Retinal pigment epithelial cell (primary cell): ENCODE measurements around the gene GARIN5A.

Experiments
- DNase-seq: peaks from one replicate; pipeline ENCODE4 v3.0.0-alpha.2; 2010; ENCODE audit warnings: low read depth
- H3K4me3 ChIP-seq: 2 replicates; pipeline ENCODE4 v1.5.1; 2011; ENCODE audit warnings: mild to moderate bottlenecking, low read length, control low read depth, moderate library complexity
- TF ChIP-seq, protein P1 (sequence below): conservative IDR thresholded peaks from 2 replicates; pipeline ENCODE4 v1.5.1; 2011; ENCODE audit warnings: low read depth, low read length, control low read depth, inconsistent platforms

Gene GARIN5A

DNA sequence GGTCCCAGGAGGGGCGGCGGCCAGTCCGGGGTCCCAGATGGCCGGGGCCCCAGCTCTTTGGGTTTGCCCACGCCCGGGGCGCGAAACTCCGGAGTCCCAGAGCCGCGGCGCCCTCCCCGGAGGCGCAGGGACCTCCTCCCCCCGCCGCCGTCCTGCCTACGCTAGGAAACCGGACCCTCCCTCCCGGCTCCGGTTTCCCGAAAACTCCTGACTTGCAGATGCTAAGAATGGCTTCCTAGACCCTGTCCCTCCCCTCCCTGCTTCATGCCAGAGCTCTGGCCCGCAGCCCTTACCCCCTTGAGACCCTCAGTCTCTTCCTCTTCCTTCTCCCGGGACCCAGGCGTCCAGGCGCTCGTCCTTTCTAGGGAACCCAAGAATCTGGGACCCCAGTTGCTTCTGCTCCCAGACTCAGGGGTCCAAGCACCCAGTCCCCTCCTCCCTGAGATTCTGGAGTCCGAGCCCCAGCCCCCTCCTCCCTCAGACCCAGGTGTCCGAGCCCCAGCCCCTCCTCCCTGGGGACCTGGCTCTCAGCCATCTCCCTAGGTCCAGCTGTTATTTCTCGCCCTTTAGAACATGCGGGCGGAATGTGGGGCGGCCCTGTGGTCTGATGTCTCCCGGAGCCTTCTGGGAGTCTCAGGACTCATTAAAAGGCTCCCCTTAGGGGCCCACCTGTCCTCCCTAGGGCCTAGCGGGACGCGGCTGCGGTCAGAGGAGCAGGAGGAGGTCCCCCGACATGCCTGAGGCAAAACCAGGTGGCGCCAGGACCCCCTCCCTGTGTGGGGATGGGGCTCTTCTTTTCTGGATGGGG is 44.2 kb downstream of the GARIN5A start, which contains the start of gene MYBPC2:
MYBPC2 (plus strand) TSS at position 672 of the 808 bp plus-strand sequence; CDS start at position 734, 62 bp downstream.
- no peak for DNase-seq
- peak within 1 kb of the TSS; percentile 71 for H3K4me3 ChIP-seq
- TF ChIP-seq, protein P1, sequence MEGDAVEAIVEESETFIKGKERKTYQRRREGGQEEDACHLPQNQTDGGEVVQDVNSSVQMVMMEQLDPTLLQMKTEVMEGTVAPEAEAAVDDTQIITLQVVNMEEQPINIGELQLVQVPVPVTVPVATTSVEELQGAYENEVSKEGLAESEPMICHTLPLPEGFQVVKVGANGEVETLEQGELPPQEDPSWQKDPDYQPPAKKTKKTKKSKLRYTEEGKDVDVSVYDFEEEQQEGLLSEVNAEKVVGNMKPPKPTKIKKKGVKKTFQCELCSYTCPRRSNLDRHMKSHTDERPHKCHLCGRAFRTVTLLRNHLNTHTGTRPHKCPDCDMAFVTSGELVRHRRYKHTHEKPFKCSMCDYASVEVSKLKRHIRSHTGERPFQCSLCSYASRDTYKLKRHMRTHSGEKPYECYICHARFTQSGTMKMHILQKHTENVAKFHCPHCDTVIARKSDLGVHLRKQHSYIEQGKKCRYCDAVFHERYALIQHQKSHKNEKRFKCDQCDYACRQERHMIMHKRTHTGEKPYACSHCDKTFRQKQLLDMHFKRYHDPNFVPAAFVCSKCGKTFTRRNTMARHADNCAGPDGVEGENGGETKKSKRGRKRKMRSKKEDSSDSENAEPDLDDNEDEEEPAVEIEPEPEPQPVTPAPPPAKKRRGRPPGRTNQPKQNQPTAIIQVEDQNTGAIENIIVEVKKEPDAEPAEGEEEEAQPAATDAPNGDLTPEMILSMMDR, result no peak

- DNase-seq, result peak; percentile 8
- peak overlapping the region; percentile 71 for H3K4me3 ChIP-seq
- TF ChIP-seq, protein P1, result no peak
Observed at GRCh38 chr19:50431343-50432220, 45.1 kb downstream of the GARIN5A start.

DNA sequence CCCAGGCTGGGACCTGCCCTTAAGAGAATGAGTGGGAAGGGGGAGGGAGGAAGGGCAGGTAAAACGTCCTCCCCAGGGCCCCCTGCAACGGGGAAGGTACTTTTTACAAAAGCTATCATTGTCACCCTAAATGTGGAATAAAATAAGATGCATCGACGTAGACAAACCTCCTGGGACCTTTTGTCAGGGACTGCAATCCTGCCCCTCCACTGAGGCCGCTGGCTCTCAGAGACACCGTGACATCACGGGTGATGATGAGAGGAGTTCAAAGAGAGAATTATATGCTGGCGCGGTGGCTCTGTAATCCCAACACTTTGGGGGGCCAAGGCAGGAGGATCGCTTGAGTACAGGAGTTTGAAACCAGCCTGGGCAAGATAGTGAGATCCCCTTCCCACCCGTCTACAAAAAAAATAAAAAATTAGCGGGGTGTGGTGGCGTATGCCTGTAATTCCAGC is 45.7 kb downstream of the GARIN5A start:
- H3K4me3 ChIP-seq, result peak overlapping the region; percentile 71
- DNase-seq, result no peak
- TF ChIP-seq, protein P1, result no peak

DNA sequence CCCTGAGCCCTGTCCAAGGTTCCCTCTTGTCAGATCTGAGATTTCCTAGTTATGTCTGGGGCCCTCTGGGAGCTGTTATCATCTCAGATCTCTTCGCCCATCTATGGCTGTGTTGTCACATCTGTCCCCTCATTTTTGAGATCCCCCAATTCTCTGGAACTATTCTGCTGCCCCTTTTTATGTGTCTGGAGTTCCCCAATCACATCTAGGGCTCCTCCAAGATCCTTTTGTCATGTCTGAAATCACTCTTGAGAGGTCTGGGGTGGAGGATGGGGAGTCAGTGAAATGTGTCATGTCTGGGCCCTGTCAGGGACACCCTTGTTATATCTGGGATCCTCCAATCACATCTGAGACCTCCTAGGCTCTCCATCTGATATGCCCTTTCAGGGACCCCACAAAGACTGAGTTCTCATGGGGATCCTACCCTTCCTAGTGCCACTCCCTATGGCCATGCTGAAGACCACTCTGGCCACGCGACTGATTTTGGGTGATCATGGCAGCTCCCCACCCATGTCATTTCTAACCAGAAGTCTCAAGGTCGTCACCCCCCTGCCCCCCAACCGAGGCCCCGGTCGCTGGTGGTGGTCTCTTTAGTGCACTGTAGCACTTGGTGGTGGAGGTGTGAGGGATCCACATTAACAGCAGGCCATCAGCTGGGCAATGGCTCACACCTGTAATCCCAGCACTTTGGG is 47.7 kb downstream of the GARIN5A start:
- no peak overlapping the region for H3K4me3 ChIP-seq

GRCh38 chr19:50427997-50428425 is 48.6 kb downstream of the GARIN5A start:
- DNase-seq, result peak; percentile 73
- TF ChIP-seq, protein P1, result no peak
- peak overlapping the region; percentile 30 for H3K4me3 ChIP-seq

More for the DNA sequence above, 47.7 kb downstream of the GARIN5A start:
- TF ChIP-seq, protein P1, result no peak
- DNase-seq, result no peak

DNA sequence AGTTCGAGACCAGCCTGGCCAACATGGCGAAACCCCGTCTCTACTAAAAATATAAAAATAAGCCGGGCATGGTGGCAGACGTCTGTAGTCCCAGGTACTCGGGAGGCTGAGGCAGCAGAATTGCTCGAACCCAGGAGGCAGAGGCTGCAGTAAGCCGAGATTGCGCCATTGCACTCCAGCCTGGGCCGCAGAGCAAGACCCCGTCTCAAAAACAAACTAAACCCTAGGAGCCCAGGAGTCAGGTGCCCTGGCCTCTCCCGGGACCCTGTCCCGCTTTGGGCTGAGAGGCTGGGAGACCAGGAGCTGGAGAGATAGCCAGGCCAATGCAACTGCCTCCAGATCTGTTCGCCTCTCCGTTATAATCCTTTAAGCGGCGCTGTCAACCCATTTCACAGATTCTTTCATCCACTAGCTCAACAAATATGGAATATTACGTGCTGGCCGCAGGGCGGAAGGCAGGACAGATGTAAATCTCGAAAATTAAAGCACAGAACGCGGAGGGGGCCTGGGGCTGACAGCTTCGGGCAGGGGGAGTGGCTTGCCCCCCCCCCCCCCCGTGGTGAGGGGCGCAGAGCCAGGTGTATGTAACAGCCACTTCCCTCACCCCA is 49.2 kb downstream of the GARIN5A start:
- DNase-seq, result no peak
- TF ChIP-seq, protein P1, result no peak
- peak overlapping the region; percentile 30 for H3K4me3 ChIP-seq
